PC-9 (cell line): ENCODE results near the gene TMCO2.

Source experiments
- EZH2 ChIP-seq: fragments of 200-600 bp; sonication (generic); IDR thresholded peaks from 2 replicates; pipeline ENCODE4 v1.8.0; 2017; ENCODE audit warnings: antibody characterized with exemption, low read depth
- TF ChIP-seq, protein P1 (sequence below): fragments of 200-600 bp; sonication (generic); conservative IDR thresholded peaks from 2 replicates; pipeline ENCODE4 v1.6.1; 2017; ENCODE audit warnings: mixed run types, antibody characterized with exemption, mild to moderate bottlenecking, moderate library complexity

DNA sequence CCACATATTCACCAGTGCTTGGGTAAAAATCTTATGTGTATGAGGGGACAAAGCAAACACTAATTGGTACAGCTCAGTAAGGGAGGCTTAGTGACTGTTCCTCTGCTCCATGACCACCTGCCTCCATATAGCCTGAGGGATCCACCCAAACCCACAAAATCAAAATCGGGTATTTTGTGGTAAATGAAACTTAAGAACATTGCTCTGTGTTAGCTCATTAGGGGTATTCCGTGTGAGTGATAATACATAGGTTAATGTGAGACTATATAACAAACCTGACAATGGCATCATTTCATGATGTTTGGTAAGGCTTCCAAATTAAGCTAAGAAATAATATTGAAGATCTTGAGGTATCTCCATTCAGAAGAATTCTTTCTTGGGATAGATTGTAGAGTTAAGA is 43.6 kb downstream of the TMCO2 start:
- TF ChIP-seq, protein P1, sequence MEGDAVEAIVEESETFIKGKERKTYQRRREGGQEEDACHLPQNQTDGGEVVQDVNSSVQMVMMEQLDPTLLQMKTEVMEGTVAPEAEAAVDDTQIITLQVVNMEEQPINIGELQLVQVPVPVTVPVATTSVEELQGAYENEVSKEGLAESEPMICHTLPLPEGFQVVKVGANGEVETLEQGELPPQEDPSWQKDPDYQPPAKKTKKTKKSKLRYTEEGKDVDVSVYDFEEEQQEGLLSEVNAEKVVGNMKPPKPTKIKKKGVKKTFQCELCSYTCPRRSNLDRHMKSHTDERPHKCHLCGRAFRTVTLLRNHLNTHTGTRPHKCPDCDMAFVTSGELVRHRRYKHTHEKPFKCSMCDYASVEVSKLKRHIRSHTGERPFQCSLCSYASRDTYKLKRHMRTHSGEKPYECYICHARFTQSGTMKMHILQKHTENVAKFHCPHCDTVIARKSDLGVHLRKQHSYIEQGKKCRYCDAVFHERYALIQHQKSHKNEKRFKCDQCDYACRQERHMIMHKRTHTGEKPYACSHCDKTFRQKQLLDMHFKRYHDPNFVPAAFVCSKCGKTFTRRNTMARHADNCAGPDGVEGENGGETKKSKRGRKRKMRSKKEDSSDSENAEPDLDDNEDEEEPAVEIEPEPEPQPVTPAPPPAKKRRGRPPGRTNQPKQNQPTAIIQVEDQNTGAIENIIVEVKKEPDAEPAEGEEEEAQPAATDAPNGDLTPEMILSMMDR = no peak
- no peak for TF ChIP-seq EZH2
